ENCODE data around the gene RAPGEF6.

RAPGEF6 gene

DNA sequence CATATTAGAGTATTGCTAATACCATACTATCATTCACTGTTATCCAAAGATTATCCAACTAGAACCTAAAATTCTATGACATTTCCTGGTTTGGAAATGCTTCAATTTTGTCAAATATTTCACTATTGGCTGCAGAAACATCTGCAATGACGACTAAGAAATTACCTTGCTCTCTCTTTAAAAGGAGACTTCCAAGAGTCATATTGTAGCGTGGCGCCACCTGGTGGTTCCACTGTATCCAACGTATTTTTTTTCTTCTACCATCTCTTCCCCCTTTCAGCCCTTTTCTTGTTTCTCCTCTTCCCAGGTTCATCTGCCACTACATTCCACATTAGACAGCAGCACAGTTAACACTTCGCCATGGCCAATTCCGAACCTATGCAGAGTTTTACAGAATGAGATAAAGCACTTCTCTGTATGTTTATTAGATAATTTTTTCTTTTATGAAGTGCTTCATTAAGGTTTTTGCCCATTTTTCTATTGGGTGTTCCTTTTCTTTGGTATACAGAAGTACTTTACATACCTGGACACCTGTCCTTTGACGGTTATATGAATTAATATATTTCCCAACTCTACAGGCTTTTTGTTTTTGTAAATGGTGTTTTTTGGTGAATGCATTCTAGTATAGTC is 217.7 kb downstream of the RAPGEF6 start:
- no peaks in the 10 kb centered on the region for H4K20me1 ChIP-seq (ENCODE audit: control insufficient read depth, insufficient read depth, low read depth, low read length)
- H3K27ac ChIP-seq (ENCODE audit: low read depth, low read length), result no peak overlapping the region; the same call in 1 of the 2 replicates
- no peaks in the 10 kb centered on the region for H3K27me3 ChIP-seq (ENCODE audit: control insufficient read depth, low read length)
- TF ChIP-seq CTCF (IDR thresholded peaks at IDR 0.05; ENCODE audit: low read depth, low read length, poor library complexity, severe bottlenecking), result peak; percentile 85
- TF ChIP-seq EZH2phosphoT487 (IDR thresholded peaks at IDR 0.05; ENCODE audit: borderline replicate concordance, low read length), result no peak
- H3K4me2 ChIP-seq (ENCODE audit: low read length), result peak overlapping the region; percentile 49
- peak overlapping the region; percentile 10 for H3K4me3 ChIP-seq (ENCODE audit: low read length)
- peaks cover 5% of the 10 kb centered on the region for H3F3A ChIP-seq (ENCODE audit: control insufficient read depth, insufficient read depth)
- H3K36me3 ChIP-seq (ENCODE audit: control insufficient read depth, low read length), result peaks cover 49% of the 10 kb centered on the region
- H3K9me2 ChIP-seq (replicated peaks; ENCODE audit: control insufficient read depth, low read length), result no peaks in the 10 kb centered on the region
- H3K79me2 ChIP-seq (ENCODE audit: control insufficient read depth, low read length), result 0 out of 2 replicates have a peak, but pooled peaks cover 3% of the 10 kb centered on the region
- H3K9me3 ChIP-seq (ENCODE audit: control insufficient read depth, insufficient read depth, low read length), result no peaks in the 10 kb centered on the region
- peaks cover 42% of the 10 kb centered on the region for H3K4me1 ChIP-seq (ENCODE audit: control insufficient read depth, low read length)

- H3K79me2 ChIP-seq (ENCODE audit: control insufficient read depth, low read length), result 0 out of 2 replicates have a peak, but pooled peaks cover 3% of the 10 kb centered on the region
- no peaks in the 10 kb centered on the region for H3K9me3 ChIP-seq (ENCODE audit: control insufficient read depth, insufficient read depth, low read length)
- peaks cover 42% of the 10 kb centered on the region for H3K4me1 ChIP-seq (ENCODE audit: control insufficient read depth, low read length)
- H3K4me3 ChIP-seq (ENCODE audit: low read length), result peak overlapping the region; percentile 10
- TF ChIP-seq EZH2phosphoT487 (IDR thresholded peaks at IDR 0.05; ENCODE audit: borderline replicate concordance, low read length), result no peak
- no peak for TF ChIP-seq CTCF (IDR thresholded peaks at IDR 0.05; ENCODE audit: low read depth, low read length, poor library complexity, severe bottlenecking)
- H3K27me3 ChIP-seq (ENCODE audit: control insufficient read depth, low read length), result no peaks in the 10 kb centered on the region
- H3K9me2 ChIP-seq (replicated peaks; ENCODE audit: control insufficient read depth, low read length), result no peaks in the 10 kb centered on the region
- no peaks in the 10 kb centered on the region for H4K20me1 ChIP-seq (ENCODE audit: control insufficient read depth, insufficient read depth, low read depth, low read length)
- peak overlapping the region; percentile 49 for H3K4me2 ChIP-seq (ENCODE audit: low read length)
- peaks cover 43% of the 10 kb centered on the region for H3K36me3 ChIP-seq (ENCODE audit: control insufficient read depth, low read length)
- peaks cover 3% of the 10 kb centered on the region; the same call in 1 of the 2 replicates for H3F3A ChIP-seq (ENCODE audit: control insufficient read depth, insufficient read depth)
- peak overlapping the region; percentile 2; the same call in 1 of the 2 replicates for H3K27ac ChIP-seq (ENCODE audit: low read depth, low read length)
Observed at GRCh38 chr5:131416729-131417128, 218.3 kb downstream of the RAPGEF6 start.

DNA sequence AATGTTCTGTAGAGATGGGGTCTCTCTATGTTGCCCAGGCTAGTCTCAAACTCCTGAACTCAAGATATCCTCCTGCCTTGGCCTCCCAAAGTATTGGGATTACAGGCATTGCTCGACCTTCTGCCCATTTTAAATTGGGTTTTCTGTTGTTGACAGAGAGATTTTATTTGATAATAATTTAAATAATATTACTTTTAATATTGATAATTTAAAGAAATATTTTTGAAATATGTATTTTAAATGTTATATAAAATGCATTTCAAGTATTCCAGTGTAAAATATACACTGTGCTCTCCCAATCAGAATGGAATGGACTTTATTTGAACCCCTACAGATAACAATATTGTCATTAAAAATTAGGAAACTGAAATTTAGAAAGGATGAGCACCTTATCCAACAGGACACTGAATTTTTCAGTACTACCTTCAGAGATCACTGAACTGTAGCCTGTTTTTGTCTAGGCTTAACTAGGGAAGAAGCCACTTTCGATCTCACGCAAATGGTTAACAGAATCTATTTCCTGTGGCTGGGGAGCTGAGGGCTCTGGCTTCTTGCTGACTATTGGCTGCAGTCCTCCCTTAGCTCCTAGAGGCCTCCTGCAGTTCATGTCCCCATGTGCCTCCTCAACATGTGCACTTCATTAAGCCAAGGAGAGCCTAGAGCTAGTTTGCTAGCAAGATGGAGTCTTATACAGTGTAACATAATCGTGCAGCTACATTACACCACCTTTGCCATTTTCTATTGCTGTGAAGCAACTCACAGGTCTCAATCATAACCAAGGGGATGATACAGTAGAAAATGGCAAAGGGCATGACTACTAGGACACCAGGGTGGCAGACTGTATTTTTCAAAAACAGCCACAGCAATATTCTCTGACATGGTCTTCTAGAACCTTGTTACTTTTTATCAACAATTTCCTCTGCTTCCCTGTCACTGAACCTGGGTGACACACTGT is 221.1 kb downstream of the RAPGEF6 start:
- Histone ChIP-seq H3K4me2 (ENCODE audit: low read length) (peak overlapping the region; percentile 46), H4K20me1 (ENCODE audit: control insufficient read depth, insufficient read depth, low read depth, low read length) (no peaks in the 10 kb centered on the region), H3K4me3 (ENCODE audit: low read length) (peak overlapping the region; percentile 35), H3K79me2 (ENCODE audit: control insufficient read depth, low read length) (0 out of 2 replicates have a peak, but pooled peaks cover 3% of the 10 kb centered on the region), H3K9me3 (ENCODE audit: control insufficient read depth, insufficient read depth, low read length) (no peaks in the 10 kb centered on the region), H3K36me3 (ENCODE audit: control insufficient read depth, low read length) (peaks cover 49% of the 10 kb centered on the region), H3K27ac (ENCODE audit: low read depth, low read length) (peak overlapping the region; percentile 30), H3K27me3 (ENCODE audit: control insufficient read depth, low read length) (no peaks in the 10 kb centered on the region), H3K4me1 (ENCODE audit: control insufficient read depth, low read length) (peaks cover 42% of the 10 kb centered on the region), H3F3A (ENCODE audit: control insufficient read depth, insufficient read depth) (peaks cover 3% of the 10 kb centered on the region; the same call in 1 of the 2 replicates), H3K9me2 (replicated peaks; ENCODE audit: control insufficient read depth, low read length) (no peaks in the 10 kb centered on the region)
- no peak for TF ChIP-seq CTCF (IDR thresholded peaks at IDR 0.05; ENCODE audit: low read depth, low read length, poor library complexity, severe bottlenecking)
- no peak for TF ChIP-seq EZH2phosphoT487 (IDR thresholded peaks at IDR 0.05; ENCODE audit: borderline replicate concordance, low read length)
